Peyer's patch (tissue), 4 donors: ENCODE data around the gene RPL21. TPM values are rescaled to one million over a fixed set of nuclear protein-coding genes. Genes with fewer than 3 reads are reported as not detected.
"Not testable (repeated sequence)": the region's sequence is repeated elsewhere in the genome, so short reads cannot be mapped to it uniquely, and the experiment has no call there.

Experiments
- DNase-seq, 3 donors: peaks; one replicate each; pipeline ENCODE4 v3.0.0-alpha.2; 2017 to 2019
- H3K27ac ChIP-seq, 4 donors: fragments of 200-600 bp; sonication (generic); one replicate each; pipeline ENCODE4 v1.5.1; 2016 to 2019
- H3K27me3 ChIP-seq, 2 donors: fragments of 200-600 bp; sonication (generic); one replicate each; pipeline ENCODE4 v1.5.1; 2019
- H3K36me3 ChIP-seq, 3 donors: fragments of 200-600 bp; sonication (generic); one replicate each; pipeline ENCODE4 v1.5.1; 2016 to 2019
- H3K4me1 ChIP-seq, 4 donors: fragments of 200-600 bp; sonication (generic); one replicate each; pipeline ENCODE4 v1.5.1; 2016 to 2019
- H3K4me3 ChIP-seq, 4 donors: fragments of 200-600 bp; sonication (generic); 1 replicate in 3 of 4; 2 replicates in 1 of 4; pipeline ENCODE4 v1.5.1; 2016 to 2019; ENCODE audit warnings: mild to moderate bottlenecking in 1 of 4
- H3K9me3 ChIP-seq, 4 donors: fragments of 200-600 bp; sonication (generic); one replicate each; pipeline ENCODE4 v1.5.1; 2016 to 2019; ENCODE audit warnings: mild to moderate bottlenecking in 1 of 4
- CTCF ChIP-seq, 6 experiments: fragments of 450-650 bp in 4 of 6; fragments of 200-600 bp in 2 of 6; sonication (generic) in 1 of 6; IDR thresholded peaks; one replicate each; pipeline ENCODE4 v1.5.1; 2017 to 2019; ENCODE audit warnings: antibody characterized with exemption in 6 of 6, mild to moderate bottlenecking in 3 of 6, moderate library complexity in 1 of 6
- POLR2A ChIP-seq, 2 donors: fragments of 450-650 bp; IDR thresholded peaks; one replicate each; pipeline ENCODE4 v1.5.1; 2017; ENCODE audit warnings: antibody characterized with exemption in 2 of 2, mild to moderate bottlenecking in 2 of 2, moderate library complexity in 2 of 2
- small RNA-seq, 2 donors: library from RNA; depleted of rRNA; stranded (forward); fragments of <200 nt; gene quantifications; one replicate each; pipeline ENCODE3, GENCODE V24; 2016
- total RNA-seq, 4 donors: library from RNA; depleted of rRNA; stranded (reverse); fragments of >200 nt; gene quantifications; one replicate each; pipeline ENCODE4 v1.1.0, GENCODE V29; 2016

Gene RPL21
- total RNA-seq, 4 donors from 2014 or later = 179 to 828 (median 278) TPM

GRCh38 chr13:27298849-27299248, 47.5 kb downstream of the RPL21 start:
- no peaks in the 10 kb centered on the region for H3K9me3 ChIP-seq
- no peak overlapping the region for H3K4me3 ChIP-seq
- TF ChIP-seq CTCF (IDR thresholded peaks at IDR 0.05) (no peak), POLR2A (IDR thresholded peaks at IDR 0.05) (no peak)
- H3K4me1 ChIP-seq = no peaks in the 10 kb centered on the region
- no peaks in the 10 kb centered on the region for H3K27me3 ChIP-seq
- no peak overlapping the region for H3K27ac ChIP-seq
- no peak for DNase-seq
- H3K36me3 ChIP-seq = no peaks in the 10 kb centered on the region

GRCh38 chr13:27300406-27300805, 49.0 kb downstream of the RPL21 start:
- H3K36me3 ChIP-seq, H3K27ac ChIP-seq, DNase-seq, H3K4me3 ChIP-seq, H3K9me3 ChIP-seq, H3K4me1 ChIP-seq, H3K27me3 ChIP-seq: not testable (repeated sequence)

GRCh38 chr13:27300941-27301586, 49.7 kb downstream of the RPL21 start:
- no peaks in the 10 kb centered on the region for H3K36me3 ChIP-seq
- no peaks in the 10 kb centered on the region for H3K4me1 ChIP-seq
- H3K4me3 ChIP-seq = no peak overlapping the region
- no peak for DNase-seq
- H3K27ac ChIP-seq = no peak overlapping the region
- TF ChIP-seq CTCF (IDR thresholded peaks at IDR 0.05) (no peak), POLR2A (IDR thresholded peaks at IDR 0.05) (no peak)
- no peaks in the 10 kb centered on the region for H3K27me3 ChIP-seq
- H3K9me3 ChIP-seq = no peaks in the 10 kb centered on the region

- Histone ChIP-seq H3K9me3 (no peaks in the 10 kb centered on the region), H3K4me1 (no peaks in the 10 kb centered on the region), H3K36me3 (no peaks in the 10 kb centered on the region), H3K27me3 (no peaks in the 10 kb centered on the region), H3K27ac (no peak overlapping the region), H3K4me3 (no peak overlapping the region)
- no peak for DNase-seq
- no peak for TF ChIP-seq CTCF (IDR thresholded peaks at IDR 0.05)
- no peak for TF ChIP-seq POLR2A (IDR thresholded peaks at IDR 0.05)
Observed at GRCh38 chr13:27302643-27303262, 51.4 kb downstream of the RPL21 start.

- no peaks in the 10 kb centered on the region for H3K36me3 ChIP-seq
- H3K27ac ChIP-seq = no peak overlapping the region
- TF ChIP-seq POLR2A (IDR thresholded peaks at IDR 0.05) = no peak
Observed at GRCh38 chr13:27304099-27304498, 52.7 kb downstream of the RPL21 start.

GRCh38 chr13:27304611-27305010, 53.3 kb downstream of the RPL21 start:
- Histone ChIP-seq H3K27ac (no peak overlapping the region), H3K27me3 (no peaks in the 10 kb centered on the region), H3K36me3 (no peaks in the 10 kb centered on the region), H3K9me3 (no peaks in the 10 kb centered on the region), H3K4me3 (no peak overlapping the region), H3K4me1 (no peaks in the 10 kb centered on the region)
- TF ChIP-seq POLR2A (IDR thresholded peaks at IDR 0.05) (no peak), CTCF (IDR thresholded peaks at IDR 0.05) (no peak)
- DNase-seq = no peak

More at GRCh38 chr13:27304099-27304498, 52.7 kb downstream of the RPL21 start:
- DNase-seq = no peak
- Histone ChIP-seq H3K4me3 (no peak overlapping the region), H3K9me3 (no peaks in the 10 kb centered on the region), H3K27me3 (no peaks in the 10 kb centered on the region), H3K4me1 (no peaks in the 10 kb centered on the region)

Small RNAs within 50 kb of the gene (small RNA-seq; reads per million reads assigned to genes)
- gene SNORA27 (0 reads per million in 2 donors), gene SNORD102 (0 reads per million in 2 donors)

Other genes starting within 250 kb of the RPL21 start
- gene USP12, start 79.7 kb upstream of the RPL21 start, total RNA-seq = 10 to 100 TPM; 28.7 to 31.2 (median 29.7) TPM
- gene RASL11A, start 19.3 kb downstream of the RPL21 start, total RNA-seq = 10 to 100 TPM; 26.5 to 70.1 (median 39.6) TPM
- gene GTF3A, start 173.1 kb downstream of the RPL21 start, total RNA-seq = 100 to 1,000 TPM in 1 of 4 donors, 10 to 100 TPM in 3; 29.2 to 179 (median 49.3) TPM
- gene MTIF3, start 199.0 kb downstream of the RPL21 start, total RNA-seq = 100 to 1,000 TPM in 1 of 4 donors, 10 to 100 TPM in 3; 78.6 to 150 (median 86.4) TPM